Heart left ventricle (tissue), 16 donors: ENCODE results near the gene LCE2A. TPM values are rescaled to one million over a fixed set of nuclear protein-coding genes. Genes with fewer than 3 reads are reported as not detected.

Experiments
- ATAC-seq, 4 donors: fragments of 200-7000 bp; cut with Tn5 transposase; one replicate each; pipeline ENCODE4 v1.9.1; 2020 to 2022; ENCODE audit warnings: moderate library complexity in 4 of 4, mild to moderate bottlenecking in 3 of 4, moderate number of reproducible peaks in 1 of 4
- DNase-seq, 5 donors: peaks; one replicate each; pipeline ENCODE4 v3.0.0-alpha.2; 2020
- H3K27ac ChIP-seq, 12 donors: fragments of 200-600 bp; sonication (generic) in 4 of 12; one replicate each; pipeline versions ENCODE4 v1.5.0 to v1.8.0; 2016 to 2022; ENCODE audit warnings: mild to moderate bottlenecking in 2 of 12
- H3K27me3 ChIP-seq, 9 donors: fragments of 200-600 bp; sonication (generic) in 2 of 9; one replicate each; pipeline versions ENCODE4 v1.5.1 to v1.8.0; 2016 to 2022; ENCODE audit warnings: mild to moderate bottlenecking in 3 of 9
- H3K36me3 ChIP-seq, 9 donors: fragments of 200-600 bp; sonication (generic) in 2 of 9; one replicate each; pipeline versions ENCODE4 v1.5.0 to v1.8.0; 2018 to 2022; ENCODE audit warnings: mild to moderate bottlenecking in 2 of 9
- H3K4me1 ChIP-seq, 12 donors: fragments of 200-600 bp; sonication (generic) in 4 of 12; one replicate each; pipeline versions ENCODE4 v1.5.0 to v1.8.0; 2016 to 2022; ENCODE audit warnings: mild to moderate bottlenecking in 3 of 12
- H3K4me3 ChIP-seq, 12 donors: fragments of 200-600 bp; sonication (generic) in 4 of 12; one replicate each; pipeline versions ENCODE4 v1.5.0 to v1.8.0; 2017 to 2022; ENCODE audit warnings: mild to moderate bottlenecking in 9 of 12, moderate library complexity in 4 of 12
- H3K9me3 ChIP-seq, 12 donors: fragments of 200-600 bp; sonication (generic) in 4 of 12; one replicate each; pipeline versions ENCODE4 v1.5.0 to v1.8.0; 2016 to 2022; ENCODE audit warnings: mild to moderate bottlenecking in 1 of 12
- CTCF ChIP-seq, 12 donors: fragments of 200-600 bp; sonication (generic) in 4 of 12; IDR thresholded peaks; one replicate each; pipeline versions ENCODE4 v1.5.0 to v1.8.0; 2018 to 2022; ENCODE audit warnings: antibody characterized with exemption in 12 of 12, mild to moderate bottlenecking in 5 of 12
- POLR2A ChIP-seq, 2 donors: fragments of 450-650 bp; IDR thresholded peaks; one replicate each; pipeline ENCODE4 v1.6.1; 2017; ENCODE audit warnings: antibody characterized with exemption in 2 of 2, mild to moderate bottlenecking in 2 of 2, moderate library complexity in 2 of 2
- WGBS, 4 donors: extraction: QIAGEN DNeasy Blood & Tissue Kit in 2 of 4; methylation state at CpG; one replicate each; pipeline versions ENCODE4 v1.1.5 to v1.1.7; 2013 to 2018; 5-methylcytosine and 5-hydroxymethylcytosine counted together
- intact Hi-C, 10 donors: fragments of 100-400 bp; cut with DNase I; formaldehyde crosslinking; loops; one replicate each; pipeline versions ENCODE4 v1.11.1 to v1.14.2; 2022
- long read RNA-seq, 3 donors: library from polyadenylated mRNA; unstranded; transcript quantifications; one replicate each; pipeline ENCODE4 v2.0.0, GENCODE V29; 2020 to 2021
- polyA plus RNA-seq, 2 donors: library from polyadenylated mRNA; stranded (reverse); fragments of 200-250 nt; gene quantifications; one replicate each; pipeline ENCODE4 v1.2.3, GENCODE V29; 2013
- total RNA-seq, 9 donors: library from RNA; depleted of rRNA in 2 of 9; stranded (reverse); fragments of >200 nt in 2 of 9; fragmentation: NEBNext Ultra II Directional in 3 of 9; extraction: Animal tissue kit (Norgen Biotek cat#: 25700) in 3 of 9; gene quantifications; one replicate each; pipeline versions ENCODE4 v1.1.0 to v1.2.4, GENCODE V29; 2016 to 2023
- donor health status: ischemic (EF 13 %, LVEDD 7.1; RV severe dilation, severe dysfunction).
- donor health status: healthy with polysubstance abuse.
- donor health status: DM: no; HTN: yes; CAD: no.
- donor health status: DM: no; HTN: no; CAD: no.
- donor health status: ischemic (EF 25% LVEDD 6.9; RV normal size, moderate dysfunction).
- donor health status: ischemic (EF 25% LVEDD 5.7; RV mildly dilated, moderate dysfunction).
- donor health status: healthy.
- donor health status: DM: yes; HTN: yes; CAD: no.
- donor health status: ischemic (EF 35%, LVEDD 5.7; RV mildly dilated, moderate dysfunction).
- donor health status: nonischemic (EF 11% LVEDD 7.7; RV severe dilation, severe dysfunction).
- donor health status: DM: yes; HTN: yes; CAD: no.
- donor health status: PGD.
- donor health status: ischemic (EF 29% LVEDD 5.4; RV normal size, mild dysfunction).
- donor health status: nonischemic (EF 23%, LVEDD 6.1; RV moderate dilation, normal function).

Gene LCE2A
- not detected for total RNA-seq
- polyA plus RNA-seq = not detected
- long read RNA-seq, donor 1 = 0 reads
- long read RNA-seq, donor 2 = 0 reads
- long read RNA-seq, donor 3 = 0 reads

GRCh38 chr1:152697701-152698600, at the start of gene LCE2A:
Gene LCE2A (plus strand): TSS chr1:152698345. CDS start chr1:152698902, 557 bp downstream.
- no peak within 1 kb of the TSS for H3K4me3 ChIP-seq
- H3K27me3 ChIP-seq = no peaks in the 10 kb centered on the region
- intact Hi-C loops = no loop called here
- no peak for ATAC-seq
- H3K9me3 ChIP-seq = peaks cover 0 to 8% (median 0%) of the 10 kb centered on the region in 12 donors
- no peak for DNase-seq
- H3K36me3 ChIP-seq = no peaks in the 10 kb centered on the region
- 36 to 50% (median 45%) methylated on average over 4 of the region's 4 CpGs for WGBS, 4 donors
- TF ChIP-seq CTCF (IDR thresholded peaks at IDR 0.05) (no peak), POLR2A (IDR thresholded peaks at IDR 0.05) (no peak)
- H3K27ac ChIP-seq = no peak within 1 kb of the TSS
- H3K4me1 ChIP-seq = no peaks in the 10 kb centered on the region

- intact Hi-C loops = loop anchor here in 2 of 10 donors (10.0 kb wide), 1 partner anchor 571 kb away; no protein-coding TSS in a partner anchor
Observed at GRCh38 chr1:152654110-152654509, 44.0 kb upstream of the LCE2A start.

GRCh38 chr1:152656459-152656858, 41.7 kb upstream of the LCE2A start:
- intact Hi-C loops = loop anchor here in 2 of 10 donors (10.0 kb wide), 1 partner anchor 568 kb away; no protein-coding TSS in a partner anchor
- Histone ChIP-seq H3K36me3 (no peaks in the 10 kb centered on the region), H3K27ac (no peak overlapping the region), H3K4me1 (no peaks in the 10 kb centered on the region), H3K4me3 (no peak overlapping the region), H3K27me3 (peaks cover 0 to 3% (median 0%) of the 10 kb centered on the region in 9 donors), H3K9me3 (no peaks in the 10 kb centered on the region)
- no peak for ATAC-seq
- DNase-seq = no peak
- TF ChIP-seq POLR2A (IDR thresholded peaks at IDR 0.05) = no peak
- no peak for TF ChIP-seq CTCF (IDR thresholded peaks at IDR 0.05)
- 46 to 60% (median 58%) methylated on average over 2 of the region's 2 CpGs for WGBS, 4 donors

More at GRCh38 chr1:152654110-152654509, 44.0 kb upstream of the LCE2A start:
- DNase-seq = no peak
- TF ChIP-seq POLR2A (IDR thresholded peaks at IDR 0.05) (no peak), CTCF (IDR thresholded peaks at IDR 0.05) (peak in 10 of 12 donors; percentile 19 to 61 (median 40))
- Histone ChIP-seq H3K27ac (no peak overlapping the region), H3K4me3 (no peak overlapping the region), H3K4me1 (no peaks in the 10 kb centered on the region), H3K27me3 (peaks cover 0 to 7% (median 0%) of the 10 kb centered on the region in 9 donors), H3K9me3 (no peaks in the 10 kb centered on the region), H3K36me3 (no peaks in the 10 kb centered on the region)
- ATAC-seq = no peak
- 26 to 29% (median 27%) methylated on average over 10 of the region's 10 CpGs for WGBS, 4 donors

GRCh38 chr1:152657677-152658076, 40.5 kb upstream of the LCE2A start:
- 82 to 86% (median 83%) methylated on average over 4 of the region's 4 CpGs for WGBS, 4 donors
- Histone ChIP-seq H3K4me3 (no peak overlapping the region), H3K27me3 (peaks cover 0 to 5% (median 0%) of the 10 kb centered on the region in 9 donors), H3K27ac (no peak overlapping the region), H3K36me3 (no peaks in the 10 kb centered on the region), H3K9me3 (no peaks in the 10 kb centered on the region), H3K4me1 (no peaks in the 10 kb centered on the region)
- ATAC-seq (no peak), DNase-seq (no peak)
- TF ChIP-seq CTCF (IDR thresholded peaks at IDR 0.05) (no peak), POLR2A (IDR thresholded peaks at IDR 0.05) (no peak)
- intact Hi-C loops = loop anchor here in 2 of 10 donors (10.0 kb wide), 1 partner anchor 567 kb away; no protein-coding TSS in a partner anchor
